ENCODE data around the gene C12orf42.

C12orf42 gene

GRCh38 chr12:103538397-103538796 is 42.6 kb upstream of the C12orf42 start:
- no peaks in the 10 kb centered on the region for H3K9me3 ChIP-seq (ENCODE audit: low read length)
- no peak overlapping the region for H2AFZ ChIP-seq (ENCODE audit: low read length)
- no peak overlapping the region for H3K27ac ChIP-seq (ENCODE audit: low read depth, low read length, poor library complexity, severe bottlenecking)

GRCh38 chr12:103530307-103531066 is 34.7 kb upstream of the C12orf42 start:
- Histone ChIP-seq H3K4me1 (ENCODE audit: insufficient read depth, low read length, severe bottlenecking) (no peaks in the 10 kb centered on the region), H3K9ac (ENCODE audit: low read length) (no peak overlapping the region), H3K9me3 (ENCODE audit: low read length) (no peaks in the 10 kb centered on the region), H3K9me2 (ENCODE audit: low read depth, low read length) (no peaks in the 10 kb centered on the region), H3K4me2 (ENCODE audit: low read length) (no peak overlapping the region), H3K27ac (ENCODE audit: low read depth, low read length, poor library complexity, severe bottlenecking) (no peak overlapping the region), H2AFZ (ENCODE audit: low read length) (no peak overlapping the region), H3K4me3 (ENCODE audit: low read depth, low read length, poor library complexity, severe bottlenecking) (no peak overlapping the region), H3K36me3 (ENCODE audit: insufficient read depth, low read length) (no peaks in the 10 kb centered on the region), H4K20me1 (ENCODE audit: insufficient read depth, low read length) (no peaks in the 10 kb centered on the region), H3K79me2 (ENCODE audit: insufficient read depth, low read length) (no peaks in the 10 kb centered on the region), H3K27me3 (ENCODE audit: insufficient read depth, low read length) (no peaks in the 10 kb centered on the region), H3F3A (ENCODE audit: insufficient read depth, low read length) (no peaks in the 10 kb centered on the region)
- TF ChIP-seq EZH2 (IDR thresholded peaks at IDR 0.05; ENCODE audit: borderline replicate concordance, low read length) = no peak
- no peak for TF ChIP-seq CTCF (IDR thresholded peaks at IDR 0.05; ENCODE audit: low read length)

More at GRCh38 chr12:103538397-103538796, 42.6 kb upstream of the C12orf42 start:
- Histone ChIP-seq H3K36me3 (ENCODE audit: insufficient read depth, low read length) (no peaks in the 10 kb centered on the region), H3K4me1 (ENCODE audit: insufficient read depth, low read length, severe bottlenecking) (no peaks in the 10 kb centered on the region), H3K79me2 (ENCODE audit: insufficient read depth, low read length) (no peaks in the 10 kb centered on the region), H4K20me1 (ENCODE audit: insufficient read depth, low read length) (no peaks in the 10 kb centered on the region), H3K4me2 (ENCODE audit: low read length) (no peak overlapping the region), H3K4me3 (ENCODE audit: low read depth, low read length, poor library complexity, severe bottlenecking) (no peak overlapping the region), H3K9ac (ENCODE audit: low read length) (no peak overlapping the region), H3F3A (ENCODE audit: insufficient read depth, low read length) (no peaks in the 10 kb centered on the region), H3K27me3 (ENCODE audit: insufficient read depth, low read length) (no peaks in the 10 kb centered on the region), H3K9me2 (ENCODE audit: low read depth, low read length) (no peaks in the 10 kb centered on the region)
- no peak for TF ChIP-seq CTCF (IDR thresholded peaks at IDR 0.05; ENCODE audit: low read length)
- no peak for TF ChIP-seq EZH2 (IDR thresholded peaks at IDR 0.05; ENCODE audit: borderline replicate concordance, low read length)

- no peaks in the 10 kb centered on the region for H3K9me2 ChIP-seq (ENCODE audit: low read depth, low read length)
- H3K4me2 ChIP-seq (ENCODE audit: low read length) = no peak overlapping the region
- no peaks in the 10 kb centered on the region for H3K79me2 ChIP-seq (ENCODE audit: insufficient read depth, low read length)
- H3K9ac ChIP-seq (ENCODE audit: low read length) = no peak overlapping the region
- no peaks in the 10 kb centered on the region for H3K36me3 ChIP-seq (ENCODE audit: insufficient read depth, low read length)
- H3K4me3 ChIP-seq (ENCODE audit: low read depth, low read length, poor library complexity, severe bottlenecking) = no peak overlapping the region
- H3K9me3 ChIP-seq (ENCODE audit: low read length) = no peaks in the 10 kb centered on the region
- no peaks in the 10 kb centered on the region for H4K20me1 ChIP-seq (ENCODE audit: insufficient read depth, low read length)
- H3K27me3 ChIP-seq (ENCODE audit: insufficient read depth, low read length) = no peaks in the 10 kb centered on the region
- no peak overlapping the region for H2AFZ ChIP-seq (ENCODE audit: low read length)
- H3K4me1 ChIP-seq (ENCODE audit: insufficient read depth, low read length, severe bottlenecking) = no peaks in the 10 kb centered on the region
- no peak overlapping the region for H3K27ac ChIP-seq (ENCODE audit: low read depth, low read length, poor library complexity, severe bottlenecking)
- no peaks in the 10 kb centered on the region for H3F3A ChIP-seq (ENCODE audit: insufficient read depth, low read length)
- TF ChIP-seq EZH2 (IDR thresholded peaks at IDR 0.05; ENCODE audit: borderline replicate concordance, low read length) = no peak
- TF ChIP-seq CTCF (IDR thresholded peaks at IDR 0.05; ENCODE audit: low read length) = no peak
Observed at GRCh38 chr12:103529306-103529705, 33.5 kb upstream of the C12orf42 start.
